SK-N-SH (cell line): ENCODE measurements around the gene TSACC. TPM values are rescaled to one million over a fixed set of nuclear protein-coding genes. Genes with fewer than 3 reads are reported as not detected.

Experiments
- CTCF ChIA-PET: fragments of 300-600, 350-600 bp; formaldehyde crosslinking; extraction: SDS; loops from one replicate; lab custom pipeline; 2021; lab: Yijun Ruan, JAX
- POLR2A ChIA-PET: fragments of 350-600 bp; sonication (Branson Sonifier 250); formaldehyde crosslinking; extraction: SDS; loops from one replicate; lab custom pipeline; 2020; ENCODE audit warnings: antibody characterized with exemption, inconsistent platforms; lab: Yijun Ruan, JAX
- DNase-seq: peaks from one replicate; pipeline ENCODE4 v3.0.0; 2012
- H2AFZ ChIP-seq: fragments of 200-600 bp; sonication (generic); 2 replicates; pipeline ENCODE4 v1.8.1; 2016; ENCODE audit warnings: antibody characterized with exemption, mild to moderate bottlenecking, low read depth
- H3F3A ChIP-seq: fragments of 200-600 bp; sonication (generic); replicated peaks from 2 replicates; pipeline ENCODE3; 2016; ENCODE audit warnings: antibody characterized with exemption, mild to moderate bottlenecking; ENCODE audit not compliant: insufficient read depth
- H3K27ac ChIP-seq, 2 experiments: fragments of 200-500 bp in 1 of 2; fragments of 200-600 bp in 1 of 2; sonication (Bioruptor generic) in 1 of 2; sonication (generic), shearing (Covaris generic) in 1 of 2; 2 replicates each; pipeline versions ENCODE4 v1.5.1 to v1.6.1; 2014 to 2016; ENCODE audit warnings: low read depth in 2 of 2, inconsistent platforms in 1 of 2, low read length in 1 of 2, mild to moderate bottlenecking in 1 of 2, mixed read lengths in 1 of 2
- H3K27me3 ChIP-seq: fragments of 200-600 bp; sonication (generic), shearing (Covaris generic); 2 replicates; pipeline ENCODE4 v1.6.1; 2016; ENCODE audit warnings: mixed run types; ENCODE audit not compliant: insufficient read depth
- H3K36me3 ChIP-seq, 2 experiments: fragments of 200-500 bp in 1 of 2; fragments of 200-600 bp in 1 of 2; sonication (Bioruptor generic) in 1 of 2; sonication (generic) in 1 of 2; replicated peaks in 1 of 2; 2 replicates each; pipeline versions ENCODE3 to v1.5.1; 2014 to 2016; ENCODE audit warnings: low read length in 1 of 2, mild to moderate bottlenecking in 1 of 2; ENCODE audit not compliant: insufficient read depth in 2 of 2, control insufficient read depth in 1 of 2
- H3K4me1 ChIP-seq, 2 experiments: fragments of 200-500 bp in 1 of 2; fragments of 200-600 bp in 1 of 2; sonication (Bioruptor generic) in 1 of 2; sonication (generic), shearing (Covaris generic) in 1 of 2; 2 replicates each; pipeline versions ENCODE4 v1.5.1 to v1.6.1; 2014 to 2016; ENCODE audit warnings: low read depth in 1 of 2, low read length in 1 of 2, mixed run types in 1 of 2; ENCODE audit not compliant: insufficient read depth in 2 of 2, control insufficient read depth in 1 of 2
- H3K4me2 ChIP-seq: fragments of 200-600 bp; sonication (generic), shearing (Covaris generic); 2 replicates; pipeline ENCODE4 v1.6.1; 2017; ENCODE audit warnings: mixed run types
- H3K4me3 ChIP-seq, 2 experiments: fragments of 200-500 bp in 1 of 2; fragments of 200-600 bp in 1 of 2; sonication (Bioruptor generic) in 1 of 2; sonication (generic), shearing (Covaris generic) in 1 of 2; 2 replicates each; pipeline versions ENCODE4 v1.5.1 to v1.8.1; 2014 to 2016; ENCODE audit warnings: low read depth in 2 of 2, inconsistent platforms in 1 of 2, low read length in 1 of 2, mild to moderate bottlenecking in 1 of 2, mixed read lengths in 1 of 2, moderate library complexity in 1 of 2
- H3K79me2 ChIP-seq: fragments of 200-600 bp; sonication (generic); 2 replicates; pipeline ENCODE4 v1.8.1; 2017; ENCODE audit warnings: mild to moderate bottlenecking; ENCODE audit not compliant: insufficient read depth
- H3K9ac ChIP-seq: fragments of 200-600 bp; sonication (generic); 2 replicates; pipeline ENCODE4 v1.6.1; 2017; ENCODE audit warnings: mixed run types
- H3K9me2 ChIP-seq: fragments of 200-600 bp; sonication (generic); 2 replicates; pipeline ENCODE4 v1.6.1; 2017; ENCODE audit warnings: mixed run types
- H3K9me3 ChIP-seq: fragments of 200-600 bp; sonication (generic); 2 replicates; pipeline ENCODE4 v1.6.1; 2017; ENCODE audit warnings: mixed run types, mild to moderate bottlenecking, moderate library complexity
- H4K20me1 ChIP-seq: fragments of 200-600 bp; sonication (generic); 2 replicates; pipeline ENCODE4 v1.6.1; 2017; ENCODE audit warnings: mild to moderate bottlenecking, mixed run types; ENCODE audit not compliant: insufficient read depth
- FOXJ3 ChIP-seq: sonication (generic); formaldehyde crosslinking; IDR thresholded peaks from 2 replicates; pipeline ENCODE4 v1.5.1; 2020; ENCODE audit warnings: mild to moderate bottlenecking, missing genetic modification reagents
- GATA2 ChIP-seq: sonication (generic); formaldehyde crosslinking; IDR thresholded peaks from 2 replicates; pipeline ENCODE4 v1.5.0; 2020; ENCODE audit warnings: mild to moderate bottlenecking, missing genetic modification reagents
- RCOR1 ChIP-seq: fragments of 150-350 bp; IDR thresholded peaks from 2 replicates; pipeline ENCODE4 v1.6.1; 2017; ENCODE audit warnings: antibody characterized with exemption, low read length
- RXRA ChIP-seq: IDR thresholded peaks from 2 replicates; pipeline ENCODE4 v1.4.0; 2012; ENCODE audit warnings: low read depth, mild to moderate bottlenecking, borderline replicate concordance
- SIN3A ChIP-seq: IDR thresholded peaks from 2 replicates; pipeline ENCODE4 v1.6.1; 2012; ENCODE audit warnings: low read depth, mild to moderate bottlenecking, low read length, moderate library complexity, borderline replicate concordance
- TCF12 ChIP-seq: IDR thresholded peaks from 2 replicates; pipeline ENCODE4 v1.4.0; 2012
- YY1 ChIP-seq: IDR thresholded peaks from 2 replicates; pipeline ENCODE4 v1.4.0; 2012; ENCODE audit warnings: low read depth, mild to moderate bottlenecking
- WGBS: methylation state at CpG from one replicate; pipeline ENCODE4 v1.1.6; 2017; ENCODE audit warnings: low lambda C conversion rate; 5-methylcytosine and 5-hydroxymethylcytosine counted together
- polyA plus RNA-seq, 3 experiments: library from polyadenylated mRNA; depleted of rRNA; stranded (reverse); fragments of >200 nt; gene quantifications; 2 replicates each; pipeline ENCODE4 v1.2.3, GENCODE V29; 2012
- TF ChIP-seq, protein P1 (sequence below): IDR thresholded peaks from 2 replicates; pipeline ENCODE4; 2012
- TF ChIP-seq, protein P2 (sequence below): IDR thresholded peaks from 2 replicates; pipeline ENCODE4 v1.6.1; 2012; ENCODE audit warnings: mild to moderate bottlenecking, low read depth, low read length, moderate library complexity
- TF ChIP-seq, protein P3 (sequence below): IDR thresholded peaks from 2 replicates; pipeline ENCODE4 v1.4.0; 2012; ENCODE audit warnings: low read depth

The TSACC gene
- polyA plus RNA-seq, 1 of the 3 experiments (the other 2 are of a cell fraction) = 1.5 TPM

DNA sequence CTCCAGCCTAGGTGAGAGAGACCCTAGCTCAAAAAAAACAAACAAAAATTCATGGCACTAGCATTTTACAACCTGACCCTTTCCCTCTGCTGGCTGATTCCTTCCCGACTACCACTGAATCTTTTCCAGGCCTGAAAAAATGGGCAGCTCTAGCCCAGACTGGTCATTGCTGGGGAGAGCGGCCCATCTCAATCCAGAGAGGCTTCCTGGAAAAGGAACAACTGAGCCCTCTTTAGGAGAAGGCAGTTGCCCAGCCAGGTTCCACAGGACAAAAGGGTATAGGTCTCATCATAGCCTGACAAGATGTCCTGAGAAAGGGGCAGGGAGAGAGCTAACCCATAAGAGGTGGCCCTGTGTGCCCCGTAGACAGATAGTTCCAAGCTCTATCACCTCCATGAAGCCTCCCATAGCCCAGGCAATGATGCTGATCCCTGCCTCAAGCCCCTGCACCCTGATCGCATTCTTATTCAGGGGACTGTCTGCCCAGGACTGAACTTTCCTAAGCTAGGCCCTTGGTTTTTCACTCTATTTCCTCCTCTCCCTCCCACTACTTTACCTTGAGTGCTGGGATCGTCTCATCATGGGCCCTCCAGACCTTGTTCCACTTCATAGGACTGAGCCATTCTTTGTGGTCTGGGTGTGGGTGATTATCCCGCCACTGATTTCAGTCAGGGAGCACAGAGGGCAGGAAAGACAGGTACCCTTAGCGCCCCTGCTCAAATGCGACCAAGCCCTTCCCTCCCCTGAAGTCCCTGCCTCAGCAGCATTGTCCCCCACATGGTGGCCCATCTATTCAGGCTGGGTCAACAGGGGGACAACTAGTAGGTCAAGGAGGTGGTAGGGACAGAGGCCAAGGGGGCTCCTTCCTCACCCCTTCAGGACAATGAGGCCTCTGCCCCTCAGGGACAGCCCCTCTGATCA is 48.9 kb downstream of the TSACC start:
- Histone ChIP-seq H2AFZ (no peak overlapping the region), H3K27ac (no peak overlapping the region), H3K9ac (no peak overlapping the region), H3K79me2 (no peaks in the 10 kb centered on the region), H3F3A (no peaks in the 10 kb centered on the region), H3K4me2 (no peak overlapping the region), H3K4me3 (no peak overlapping the region), H3K9me2 (no peaks in the 10 kb centered on the region), H4K20me1 (no peaks in the 10 kb centered on the region), H3K9me3 (no peaks in the 10 kb centered on the region), H3K27me3 (no peaks in the 10 kb centered on the region; the same call in 1 of the 2 replicates), H3K36me3 (no peaks in the 10 kb centered on the region), H3K4me1 (peaks cover 0 to 9% of the 10 kb centered on the region in 2 experiments; a peak in 1 of 4 replicates)
- POLR2A ChIA-PET = no interaction called here
- CTCF ChIA-PET = interaction anchor here (1.0 to 12.4 kb wide), 16 partner anchors 8 to 240 kb away, joined by 4 to 412 read pairs (median 26); partner anchors contain the start of genes MEF2D and RHBG
- WGBS = 81% methylated on average over 8 of the region's 8 CpGs
- DNase-seq = no peak
- no peak for TF ChIP-seq RCOR1

DNA sequence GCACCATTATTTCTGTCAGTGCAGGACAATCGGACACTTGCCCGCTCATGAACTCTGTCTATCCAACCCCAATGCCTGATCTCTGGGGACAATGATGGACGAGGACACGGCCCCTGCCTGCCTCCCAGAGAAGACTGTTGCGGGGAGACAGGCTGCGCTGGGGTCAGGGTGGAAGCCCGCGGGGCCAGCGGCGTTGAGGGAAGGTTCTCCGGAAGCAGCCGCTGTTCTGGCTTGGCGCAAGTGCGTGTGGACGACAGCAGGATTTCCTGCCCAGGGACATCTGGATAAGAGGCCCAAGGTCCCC is 49.5 kb downstream of the TSACC start:
- Histone ChIP-seq H3K27ac (no peak overlapping the region), H3K9ac (no peak overlapping the region), H3K9me3 (no peaks in the 10 kb centered on the region), H3K36me3 (no peaks in the 10 kb centered on the region), H3K27me3 (no peaks in the 10 kb centered on the region; the same call in 1 of the 2 replicates), H3K79me2 (no peaks in the 10 kb centered on the region), H3K4me1 (peaks cover 0 to 9% of the 10 kb centered on the region in 2 experiments; a peak in 1 of 4 replicates), H3K9me2 (no peaks in the 10 kb centered on the region), H3K4me3 (no peak overlapping the region), H3F3A (no peaks in the 10 kb centered on the region), H3K4me2 (no peak overlapping the region), H2AFZ (no peak overlapping the region), H4K20me1 (no peaks in the 10 kb centered on the region)
- POLR2A ChIA-PET = no interaction called here
- WGBS = 81% methylated on average over 9 of the region's 15 CpGs
- CTCF ChIA-PET = interaction anchor here (3.8 to 12.4 kb wide), 3 partner anchors 35 to 60 kb away, joined by 112 to 412 read pairs (median 391); no protein-coding TSS in a partner anchor
- no peak for DNase-seq
- TF ChIP-seq GATA2 = no peak
- TF ChIP-seq SIN3A = no peak
- no peak for TF ChIP-seq TCF12
- no peak for TF ChIP-seq FOXJ3 (CRISPR knock-in tag)
- TF ChIP-seq, protein P1, sequence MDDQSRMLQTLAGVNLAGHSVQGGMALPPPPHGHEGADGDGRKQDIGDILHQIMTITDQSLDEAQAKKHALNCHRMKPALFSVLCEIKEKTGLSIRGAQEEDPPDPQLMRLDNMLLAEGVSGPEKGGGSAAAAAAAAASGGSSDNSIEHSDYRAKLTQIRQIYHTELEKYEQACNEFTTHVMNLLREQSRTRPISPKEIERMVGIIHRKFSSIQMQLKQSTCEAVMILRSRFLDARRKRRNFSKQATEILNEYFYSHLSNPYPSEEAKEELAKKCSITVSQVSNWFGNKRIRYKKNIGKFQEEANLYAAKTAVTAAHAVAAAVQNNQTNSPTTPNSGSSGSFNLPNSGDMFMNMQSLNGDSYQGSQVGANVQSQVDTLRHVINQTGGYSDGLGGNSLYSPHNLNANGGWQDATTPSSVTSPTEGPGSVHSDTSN = no peak
- TF ChIP-seq, protein P2, sequence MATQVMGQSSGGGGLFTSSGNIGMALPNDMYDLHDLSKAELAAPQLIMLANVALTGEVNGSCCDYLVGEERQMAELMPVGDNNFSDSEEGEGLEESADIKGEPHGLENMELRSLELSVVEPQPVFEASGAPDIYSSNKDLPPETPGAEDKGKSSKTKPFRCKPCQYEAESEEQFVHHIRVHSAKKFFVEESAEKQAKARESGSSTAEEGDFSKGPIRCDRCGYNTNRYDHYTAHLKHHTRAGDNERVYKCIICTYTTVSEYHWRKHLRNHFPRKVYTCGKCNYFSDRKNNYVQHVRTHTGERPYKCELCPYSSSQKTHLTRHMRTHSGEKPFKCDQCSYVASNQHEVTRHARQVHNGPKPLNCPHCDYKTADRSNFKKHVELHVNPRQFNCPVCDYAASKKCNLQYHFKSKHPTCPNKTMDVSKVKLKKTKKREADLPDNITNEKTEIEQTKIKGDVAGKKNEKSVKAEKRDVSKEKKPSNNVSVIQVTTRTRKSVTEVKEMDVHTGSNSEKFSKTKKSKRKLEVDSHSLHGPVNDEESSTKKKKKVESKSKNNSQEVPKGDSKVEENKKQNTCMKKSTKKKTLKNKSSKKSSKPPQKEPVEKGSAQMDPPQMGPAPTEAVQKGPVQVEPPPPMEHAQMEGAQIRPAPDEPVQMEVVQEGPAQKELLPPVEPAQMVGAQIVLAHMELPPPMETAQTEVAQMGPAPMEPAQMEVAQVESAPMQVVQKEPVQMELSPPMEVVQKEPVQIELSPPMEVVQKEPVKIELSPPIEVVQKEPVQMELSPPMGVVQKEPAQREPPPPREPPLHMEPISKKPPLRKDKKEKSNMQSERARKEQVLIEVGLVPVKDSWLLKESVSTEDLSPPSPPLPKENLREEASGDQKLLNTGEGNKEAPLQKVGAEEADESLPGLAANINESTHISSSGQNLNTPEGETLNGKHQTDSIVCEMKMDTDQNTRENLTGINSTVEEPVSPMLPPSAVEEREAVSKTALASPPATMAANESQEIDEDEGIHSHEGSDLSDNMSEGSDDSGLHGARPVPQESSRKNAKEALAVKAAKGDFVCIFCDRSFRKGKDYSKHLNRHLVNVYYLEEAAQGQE = no peak
- TF ChIP-seq, protein P3, sequence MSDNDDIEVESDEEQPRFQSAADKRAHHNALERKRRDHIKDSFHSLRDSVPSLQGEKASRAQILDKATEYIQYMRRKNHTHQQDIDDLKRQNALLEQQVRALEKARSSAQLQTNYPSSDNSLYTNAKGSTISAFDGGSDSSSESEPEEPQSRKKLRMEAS = no peak
- no peak for TF ChIP-seq YY1
- no peak for TF ChIP-seq RXRA
